ENCODE results near the gene FAM228A.

GRCh38 chr2:24214880-24215279 lies 40.0 kb downstream of the FAM228A start:
- TF ChIP-seq CTCF (IDR thresholded peaks at IDR 0.05; ENCODE audit: insufficient read depth, low read length) (no peak), POLR2AphosphoS5 (IDR thresholded peaks at IDR 0.05; ENCODE audit: low read depth) (no peak)

Data from HL-60 (cell line).